ENCODE measurements around the gene PRKCH.

- TF ChIP-seq, protein P1, sequence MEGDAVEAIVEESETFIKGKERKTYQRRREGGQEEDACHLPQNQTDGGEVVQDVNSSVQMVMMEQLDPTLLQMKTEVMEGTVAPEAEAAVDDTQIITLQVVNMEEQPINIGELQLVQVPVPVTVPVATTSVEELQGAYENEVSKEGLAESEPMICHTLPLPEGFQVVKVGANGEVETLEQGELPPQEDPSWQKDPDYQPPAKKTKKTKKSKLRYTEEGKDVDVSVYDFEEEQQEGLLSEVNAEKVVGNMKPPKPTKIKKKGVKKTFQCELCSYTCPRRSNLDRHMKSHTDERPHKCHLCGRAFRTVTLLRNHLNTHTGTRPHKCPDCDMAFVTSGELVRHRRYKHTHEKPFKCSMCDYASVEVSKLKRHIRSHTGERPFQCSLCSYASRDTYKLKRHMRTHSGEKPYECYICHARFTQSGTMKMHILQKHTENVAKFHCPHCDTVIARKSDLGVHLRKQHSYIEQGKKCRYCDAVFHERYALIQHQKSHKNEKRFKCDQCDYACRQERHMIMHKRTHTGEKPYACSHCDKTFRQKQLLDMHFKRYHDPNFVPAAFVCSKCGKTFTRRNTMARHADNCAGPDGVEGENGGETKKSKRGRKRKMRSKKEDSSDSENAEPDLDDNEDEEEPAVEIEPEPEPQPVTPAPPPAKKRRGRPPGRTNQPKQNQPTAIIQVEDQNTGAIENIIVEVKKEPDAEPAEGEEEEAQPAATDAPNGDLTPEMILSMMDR (IDR thresholded peaks at IDR 0.05) = no peak
- no peak for TF ChIP-seq POLR2A (IDR thresholded peaks at IDR 0.05)
These were observed 7.4 kb downstream of the PRKCH start for GRCh38 chr14:61328626-61329262.

All from esophagus squamous epithelium (tissue), 4 donors.